HFFc6 (cell line): ENCODE data around the gene CSTB. TPM values are rescaled to one million over a fixed set of nuclear protein-coding genes. Genes with fewer than 3 reads are reported as not detected.

Experiments used
- DNase-seq: peaks from one replicate; pipeline ENCODE4 v3.0.0-alpha.2; 2018
- H3K27ac Mint-ChIP-seq: 2 replicates; pipeline ENCODE4 v1.8.0; 2020; ENCODE audit warnings: mild to moderate bottlenecking, mixed read lengths
- H3K27me3 Mint-ChIP-seq: 2 replicates; pipeline ENCODE4 v1.8.0; 2021; ENCODE audit warnings: mild to moderate bottlenecking, moderate library complexity, mixed read lengths; ENCODE audit not compliant: insufficient read depth
- H3K36me3 Mint-ChIP-seq: 2 replicates; pipeline ENCODE4 v1.8.0; 2021; ENCODE audit warnings: low read depth, mixed read lengths
- H3K4me1 Mint-ChIP-seq: 2 replicates; pipeline ENCODE4 v1.8.0; 2020; ENCODE audit warnings: low read depth, mixed read lengths
- H3K4me3 Mint-ChIP-seq: 2 replicates; pipeline ENCODE4 v1.8.0; 2020; ENCODE audit warnings: mild to moderate bottlenecking, moderate library complexity, mixed read lengths
- H3K9me3 Mint-ChIP-seq: 2 replicates; pipeline ENCODE4 v1.8.0; 2020; ENCODE audit warnings: mild to moderate bottlenecking, mixed read lengths
- CTCF ChIP-seq: fragments of 200-600 bp; sonication (generic); IDR thresholded peaks from 2 replicates; pipeline ENCODE4 v1.5.0; 2021; ENCODE audit warnings: antibody characterized with exemption, mild to moderate bottlenecking
- total RNA-seq, 6 experiments: library from RNA; stranded (reverse); fragmentation: NEBNext Ultra II Directional; extraction: Animal tissue kit (Norgen Biotek cat#: 25700); gene quantifications; 2 replicates in 1 of 6; 3 replicates in 5 of 6; pipeline ENCODE4 v1.2.3, GENCODE V29; 2021

Gene CSTB
- total RNA-seq, 6 experiments from 2014 or later = 56.7 to 71.4 (median 66.9) TPM

DNA sequence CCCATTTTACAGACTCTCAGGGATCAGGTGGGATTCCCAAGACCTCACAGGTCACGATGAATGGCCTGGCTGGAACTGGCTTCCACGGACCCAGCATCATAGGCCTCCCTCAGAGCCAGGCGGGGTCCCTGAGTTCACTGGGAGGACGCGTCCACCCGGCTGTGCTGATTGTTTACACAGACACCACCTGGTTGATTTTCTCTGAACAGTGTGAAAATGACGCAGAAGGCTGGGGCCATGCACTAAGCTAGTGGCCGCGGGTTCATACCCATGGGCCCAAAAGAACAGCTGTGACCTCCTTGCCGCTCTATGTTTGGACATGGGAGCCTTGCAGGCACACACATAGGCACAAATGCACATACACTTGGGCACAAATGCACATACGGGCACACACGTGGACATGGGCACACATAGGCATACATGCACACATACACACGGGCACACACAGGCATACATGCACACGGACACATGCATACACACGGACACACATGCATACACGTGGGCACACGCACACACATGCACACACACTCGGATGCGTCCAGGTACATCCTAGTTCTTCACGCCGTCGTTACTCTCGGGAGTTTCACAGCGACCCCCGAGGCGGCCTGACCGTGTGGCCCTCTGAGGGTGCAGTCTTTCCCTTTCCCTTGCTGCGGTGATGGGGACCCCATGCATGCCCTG lies 23.2 kb downstream of the CSTB start:
- no peak for TF ChIP-seq CTCF
- Mint-ChIP-seq H3K4me1 (no peaks in the 10 kb centered on the region), H3K4me3 (no peak overlapping the region), H3K27me3 (no peaks in the 10 kb centered on the region; the same call in none of the 2 replicates), H3K9me3 (no peaks in the 10 kb centered on the region), H3K36me3 (peaks cover 27% of the 10 kb centered on the region), H3K27ac (no peak overlapping the region)
- DNase-seq = no peak

DNA sequence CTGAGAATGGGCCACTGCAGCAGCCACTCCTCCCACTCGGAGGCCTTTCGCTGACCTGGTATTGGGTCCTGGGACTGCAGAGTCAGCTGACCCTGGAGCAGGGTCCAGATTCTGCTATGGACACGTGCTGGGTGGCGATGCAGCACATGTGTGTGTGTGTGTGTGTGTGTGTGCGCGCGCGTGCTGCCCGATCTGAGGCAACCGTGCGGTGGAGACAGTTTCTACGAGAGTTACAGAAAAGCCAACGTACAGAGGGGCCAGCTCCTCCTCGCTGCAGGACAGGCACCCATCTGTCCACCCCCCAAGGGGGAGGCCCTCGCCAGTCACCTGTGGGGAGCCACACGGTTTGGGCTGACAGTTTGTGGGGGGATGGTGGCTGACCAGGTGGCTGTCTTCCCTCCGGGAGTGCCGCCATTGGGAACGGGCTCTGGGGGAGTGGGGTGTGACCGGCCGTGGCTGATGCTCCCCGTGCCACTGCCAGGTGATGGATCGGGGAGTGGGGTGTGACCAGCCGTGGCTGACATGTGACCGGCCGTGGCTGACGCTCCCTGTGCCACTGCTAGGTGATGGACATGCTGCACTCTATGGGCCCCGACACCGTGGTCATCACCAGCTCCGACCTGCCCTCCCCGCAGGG lies 24.0 kb downstream of the CSTB start:
- Mint-ChIP-seq H3K27me3 (no peaks in the 10 kb centered on the region; the same call in none of the 2 replicates), H3K9me3 (no peaks in the 10 kb centered on the region), H3K4me3 (no peak overlapping the region), H3K4me1 (no peaks in the 10 kb centered on the region), H3K27ac (no peak overlapping the region), H3K36me3 (peaks cover 32% of the 10 kb centered on the region)
- no peak for DNase-seq
- TF ChIP-seq CTCF = no peak

- Mint-ChIP-seq H3K27me3 (no peaks in the 10 kb centered on the region; the same call in none of the 2 replicates), H3K9me3 (no peaks in the 10 kb centered on the region), H3K4me3 (no peak overlapping the region), H3K4me1 (no peaks in the 10 kb centered on the region), H3K36me3 (peaks cover 46% of the 10 kb centered on the region), H3K27ac (peak overlapping the region; percentile 14; the same call in 1 of the 2 replicates)
- no peak for DNase-seq
- TF ChIP-seq CTCF = no peak
Observed at GRCh38 chr21:43750339-43751033, 25.6 kb downstream of the CSTB start.

DNA sequence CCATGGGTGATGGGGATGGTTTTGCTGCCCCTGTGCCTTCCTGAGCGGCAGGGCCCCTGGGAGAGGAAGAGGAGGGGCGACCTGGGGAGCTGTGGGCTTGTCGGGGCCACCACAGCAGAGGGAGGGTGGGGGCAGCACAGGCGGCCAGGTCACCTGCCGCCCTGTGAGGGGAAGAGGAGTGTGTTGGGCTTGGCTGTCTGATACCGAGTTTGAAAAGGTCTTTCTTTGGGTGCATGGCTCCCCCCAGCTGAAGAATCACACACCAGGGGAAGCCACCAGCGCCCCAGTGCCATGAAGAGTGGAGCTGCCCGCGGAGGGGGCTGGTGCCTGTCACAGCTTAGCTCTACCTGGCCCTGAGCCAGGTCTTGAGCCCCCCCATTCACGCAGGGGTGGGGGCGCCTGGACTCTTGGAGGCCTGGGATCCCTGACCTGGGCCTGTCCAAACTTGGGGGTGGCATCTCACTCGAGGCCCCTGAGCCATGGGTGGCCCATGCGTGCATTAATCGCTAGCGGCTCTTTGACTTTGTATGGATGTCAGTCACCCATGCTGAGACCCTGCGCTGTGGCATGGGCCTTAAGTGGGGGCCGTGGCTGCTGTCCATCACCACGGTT lies 26.4 kb downstream of the CSTB start:
- H3K36me3 Mint-ChIP-seq = peaks cover 53% of the 10 kb centered on the region
- DNase-seq = no peak
- no peak overlapping the region for H3K27ac Mint-ChIP-seq
- H3K4me1 Mint-ChIP-seq = no peaks in the 10 kb centered on the region
- H3K4me3 Mint-ChIP-seq = no peak overlapping the region
- no peaks in the 10 kb centered on the region for H3K9me3 Mint-ChIP-seq
- no peaks in the 10 kb centered on the region; the same call in none of the 2 replicates for H3K27me3 Mint-ChIP-seq
- no peak for TF ChIP-seq CTCF

- H3K9me3 Mint-ChIP-seq = no peaks in the 10 kb centered on the region
- no peaks in the 10 kb centered on the region for H3K4me1 Mint-ChIP-seq
- peaks cover 52% of the 10 kb centered on the region for H3K36me3 Mint-ChIP-seq
- no peak overlapping the region for H3K4me3 Mint-ChIP-seq
- no peaks in the 10 kb centered on the region; the same call in none of the 2 replicates for H3K27me3 Mint-ChIP-seq
- DNase-seq = no peak
- no peak for TF ChIP-seq CTCF
- H3K27ac Mint-ChIP-seq = no peak overlapping the region
Observed at GRCh38 chr21:43748622-43749021, 27.5 kb downstream of the CSTB start.
